GM18511 (cell line): ENCODE results near the gene TMEM8B.

Experiments used
- ATAC-seq: cut with Tn5 transposase; IDR thresholded peaks from one replicate; pipeline ENCODE4 v1.9.1; 2021; ENCODE audit warnings: mild to moderate bottlenecking, moderate library complexity; ENCODE audit not compliant: unreplicated experiment

TMEM8B gene

GRCh38 chr9:35829084-35829763 lies at the start of gene TMEM8B:
Gene TMEM8B (plus strand): TSS chr9:35829228. CDS start chr9:35829448, 220 bp downstream.
- peak; percentile 80 for ATAC-seq

- ATAC-seq = no peak
These were observed 48.0 kb upstream of the TMEM8B start for GRCh38 chr9:35781066-35781465.

GRCh38 chr9:35783418-35783817 lies 45.6 kb upstream of the TMEM8B start:
- no peak for ATAC-seq

GRCh38 chr9:35789541-35789940 lies 39.5 kb upstream of the TMEM8B start:
- ATAC-seq = no peak

GRCh38 chr9:35790025-35790384 lies 39.0 kb upstream of the TMEM8B start:
- no peak for ATAC-seq

GRCh38 chr9:35790385-35791296 lies 38.4 kb upstream of the TMEM8B start:
- ATAC-seq = no peak

- no peak for ATAC-seq
These were observed 37.6 kb upstream of the TMEM8B start, which contains the start of gene NPR2 for GRCh38 chr9:35791297-35791921. Gene NPR2 (plus strand): TSS chr9:35791591. CDS start chr9:35792409, 818 bp downstream.

GRCh38 chr9:35792024-35792813 lies 36.8 kb upstream of the TMEM8B start:
- ATAC-seq = no peak

GRCh38 chr9:35792826-35793225 lies 36.2 kb upstream of the TMEM8B start:
- no peak for ATAC-seq

- no peak for ATAC-seq
These were observed 35.6 kb upstream of the TMEM8B start for GRCh38 chr9:35793461-35793860.

- no peak for ATAC-seq
These were observed 33.3 kb upstream of the TMEM8B start for GRCh38 chr9:35795695-35796094.

GRCh38 chr9:35797311-35798109 lies 31.5 kb upstream of the TMEM8B start:
- ATAC-seq = no peak

GRCh38 chr9:35798658-35799374 lies 30.2 kb upstream of the TMEM8B start:
- no peak for ATAC-seq

- ATAC-seq = no peak
These were observed 28.5 kb upstream of the TMEM8B start for GRCh38 chr9:35800530-35800929.

- ATAC-seq = no peak
These were observed 27.5 kb upstream of the TMEM8B start for GRCh38 chr9:35801328-35802128.

- ATAC-seq = no peak
These were observed 22.9 kb upstream of the TMEM8B start for GRCh38 chr9:35806101-35806500.

- no peak for ATAC-seq
These were observed 20.6 kb upstream of the TMEM8B start for GRCh38 chr9:35808433-35808832.

- no peak for ATAC-seq
These were observed 18.9 kb upstream of the TMEM8B start for GRCh38 chr9:35810122-35810521.
